ENCODE measurements around the gene HDGFL2. TPM values are rescaled to one million over a fixed set of nuclear protein-coding genes. Genes with fewer than 3 reads are reported as not detected.

Gene HDGFL2
- total RNA-seq, 1 donor from 2014 or later, result 68.8 TPM

DNA sequence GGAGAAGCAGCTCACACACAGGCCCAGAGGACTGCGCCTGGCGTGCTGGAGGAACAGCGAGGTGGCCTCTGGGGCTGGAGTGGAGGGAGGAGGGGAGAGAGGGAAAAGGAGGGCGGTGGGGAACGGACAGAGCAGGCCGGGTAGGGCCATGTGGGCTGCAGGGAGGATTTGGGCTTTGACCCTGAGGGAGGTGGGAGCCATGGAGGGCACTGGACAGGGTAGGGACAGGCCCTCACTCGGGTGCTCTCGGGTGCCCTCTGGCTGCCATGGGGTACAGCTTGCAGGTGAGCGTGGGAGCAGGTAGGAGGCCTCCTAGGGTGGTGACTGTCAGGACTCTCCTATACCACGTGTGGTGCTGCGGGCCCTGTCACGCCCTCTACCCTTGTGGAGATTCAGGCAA lies 23.4 kb downstream of the HDGFL2 start:
- Mint-ChIP-seq H3K36me3 (ENCODE audit: unreplicated experiment) (peaks cover 5% of the 10 kb centered on the region), H3K9me3 (ENCODE audit: unreplicated experiment) (no peaks in the 10 kb centered on the region), H3K4me1 (ENCODE audit: unreplicated experiment) (no peaks in the 10 kb centered on the region), H3K27ac (ENCODE audit: unreplicated experiment) (no peak overlapping the region), H3K4me3 (ENCODE audit: unreplicated experiment) (no peak overlapping the region), H3K27me3 (ENCODE audit: unreplicated experiment) (no peaks in the 10 kb centered on the region)
- TF ChIP-seq, protein P1, sequence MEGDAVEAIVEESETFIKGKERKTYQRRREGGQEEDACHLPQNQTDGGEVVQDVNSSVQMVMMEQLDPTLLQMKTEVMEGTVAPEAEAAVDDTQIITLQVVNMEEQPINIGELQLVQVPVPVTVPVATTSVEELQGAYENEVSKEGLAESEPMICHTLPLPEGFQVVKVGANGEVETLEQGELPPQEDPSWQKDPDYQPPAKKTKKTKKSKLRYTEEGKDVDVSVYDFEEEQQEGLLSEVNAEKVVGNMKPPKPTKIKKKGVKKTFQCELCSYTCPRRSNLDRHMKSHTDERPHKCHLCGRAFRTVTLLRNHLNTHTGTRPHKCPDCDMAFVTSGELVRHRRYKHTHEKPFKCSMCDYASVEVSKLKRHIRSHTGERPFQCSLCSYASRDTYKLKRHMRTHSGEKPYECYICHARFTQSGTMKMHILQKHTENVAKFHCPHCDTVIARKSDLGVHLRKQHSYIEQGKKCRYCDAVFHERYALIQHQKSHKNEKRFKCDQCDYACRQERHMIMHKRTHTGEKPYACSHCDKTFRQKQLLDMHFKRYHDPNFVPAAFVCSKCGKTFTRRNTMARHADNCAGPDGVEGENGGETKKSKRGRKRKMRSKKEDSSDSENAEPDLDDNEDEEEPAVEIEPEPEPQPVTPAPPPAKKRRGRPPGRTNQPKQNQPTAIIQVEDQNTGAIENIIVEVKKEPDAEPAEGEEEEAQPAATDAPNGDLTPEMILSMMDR (IDR thresholded peaks at IDR 0.05), result no peak
- no peak for DNase-seq (ENCODE audit: extremely low spot score, unreplicated experiment)

DNA sequence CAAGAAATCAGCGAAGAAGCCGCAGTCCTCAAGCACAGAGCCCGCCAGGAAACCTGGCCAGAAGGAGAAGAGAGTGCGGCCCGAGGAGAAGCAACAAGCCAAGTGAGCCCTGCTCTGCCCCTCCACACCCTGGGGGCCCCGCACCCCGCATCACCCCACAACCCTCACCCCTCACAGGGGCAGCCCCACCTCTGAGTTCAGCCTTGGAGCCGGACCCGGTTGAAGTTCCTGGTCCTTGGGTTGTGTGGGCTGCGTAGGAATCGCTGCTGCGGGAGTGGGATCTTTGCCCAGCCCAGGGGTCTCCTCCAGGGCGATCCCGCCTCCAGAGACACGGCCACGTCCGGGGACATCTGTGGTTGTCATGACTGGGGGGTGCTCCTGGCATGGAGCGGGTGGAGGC lies 24.2 kb downstream of the HDGFL2 start:
- peak; percentile 83 for DNase-seq (ENCODE audit: extremely low spot score, unreplicated experiment)
- no peaks in the 10 kb centered on the region for H3K27me3 Mint-ChIP-seq (ENCODE audit: unreplicated experiment)
- TF ChIP-seq, protein P1 (IDR thresholded peaks at IDR 0.05), result no peak
- no peak overlapping the region for H3K4me3 Mint-ChIP-seq (ENCODE audit: unreplicated experiment)
- peaks cover 7% of the 10 kb centered on the region for H3K36me3 Mint-ChIP-seq (ENCODE audit: unreplicated experiment)
- H3K4me1 Mint-ChIP-seq (ENCODE audit: unreplicated experiment), result no peaks in the 10 kb centered on the region
- H3K9me3 Mint-ChIP-seq (ENCODE audit: unreplicated experiment), result no peaks in the 10 kb centered on the region
- no peak overlapping the region for H3K27ac Mint-ChIP-seq (ENCODE audit: unreplicated experiment)

DNA sequence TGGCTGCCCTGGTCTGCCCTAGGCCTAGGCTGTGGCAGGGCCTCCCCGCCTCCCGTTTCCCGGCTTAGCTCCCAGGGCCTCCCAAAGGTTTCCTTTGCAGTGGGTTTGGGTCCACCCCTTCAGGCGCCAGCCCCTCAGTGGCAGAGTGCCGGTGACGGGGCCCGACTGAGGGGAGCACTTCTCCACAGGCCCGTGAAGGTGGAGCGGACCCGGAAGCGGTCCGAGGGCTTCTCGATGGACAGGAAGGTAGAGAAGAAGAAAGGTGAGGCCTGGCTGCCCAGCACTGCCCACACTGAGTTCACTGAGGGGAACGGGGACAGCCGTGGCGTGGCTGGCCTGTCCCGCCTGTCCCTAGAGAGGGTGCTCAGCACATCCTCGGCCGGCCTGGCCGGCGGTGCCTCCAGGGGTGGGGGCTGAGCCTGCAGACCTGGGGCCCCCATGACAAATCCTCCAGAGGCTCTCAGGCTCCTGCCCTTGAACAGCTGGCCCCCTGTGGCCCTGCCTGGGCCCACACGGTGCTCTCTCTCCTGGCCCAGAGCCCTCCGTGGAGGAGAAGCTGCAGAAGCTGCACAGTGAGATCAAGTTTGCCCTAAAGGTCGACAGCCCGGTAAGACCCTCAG lies 25.8 kb downstream of the HDGFL2 start:
- peak; percentile 83 for DNase-seq (ENCODE audit: extremely low spot score, unreplicated experiment)
- Mint-ChIP-seq H3K36me3 (ENCODE audit: unreplicated experiment) (peaks cover 7% of the 10 kb centered on the region), H3K27me3 (ENCODE audit: unreplicated experiment) (no peaks in the 10 kb centered on the region), H3K9me3 (ENCODE audit: unreplicated experiment) (no peaks in the 10 kb centered on the region), H3K4me3 (ENCODE audit: unreplicated experiment) (no peak overlapping the region), H3K4me1 (ENCODE audit: unreplicated experiment) (no peaks in the 10 kb centered on the region), H3K27ac (ENCODE audit: unreplicated experiment) (no peak overlapping the region)
- TF ChIP-seq, protein P1 (IDR thresholded peaks at IDR 0.05), result no peak

DNA sequence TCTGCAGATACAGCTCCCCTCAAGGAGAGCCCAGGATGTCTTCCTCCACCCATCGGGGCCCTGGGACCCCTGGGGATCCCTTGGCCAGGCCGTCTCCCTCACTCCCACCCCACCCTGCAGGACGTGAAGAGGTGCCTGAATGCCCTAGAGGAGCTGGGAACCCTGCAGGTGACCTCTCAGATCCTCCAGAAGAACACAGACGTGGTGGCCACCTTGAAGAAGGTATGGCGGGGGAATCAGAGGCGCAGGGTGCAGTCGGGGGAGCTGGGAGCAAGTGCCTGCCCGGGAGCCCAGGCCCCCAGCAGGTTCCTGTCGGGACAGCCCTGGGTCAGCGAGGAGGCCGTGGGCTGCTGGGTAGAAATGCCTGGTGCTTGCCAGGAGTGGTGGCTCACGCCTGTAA lies 26.6 kb downstream of the HDGFL2 start:
- H3K36me3 Mint-ChIP-seq (ENCODE audit: unreplicated experiment), result peaks cover 7% of the 10 kb centered on the region
- H3K9me3 Mint-ChIP-seq (ENCODE audit: unreplicated experiment), result no peaks in the 10 kb centered on the region
- H3K27ac Mint-ChIP-seq (ENCODE audit: unreplicated experiment), result no peak overlapping the region
- no peaks in the 10 kb centered on the region for H3K27me3 Mint-ChIP-seq (ENCODE audit: unreplicated experiment)
- DNase-seq (ENCODE audit: extremely low spot score, unreplicated experiment), result peak; percentile 83
- no peak overlapping the region for H3K4me3 Mint-ChIP-seq (ENCODE audit: unreplicated experiment)
- H3K4me1 Mint-ChIP-seq (ENCODE audit: unreplicated experiment), result no peaks in the 10 kb centered on the region
- TF ChIP-seq, protein P1 (IDR thresholded peaks at IDR 0.05), result no peak

DNA sequence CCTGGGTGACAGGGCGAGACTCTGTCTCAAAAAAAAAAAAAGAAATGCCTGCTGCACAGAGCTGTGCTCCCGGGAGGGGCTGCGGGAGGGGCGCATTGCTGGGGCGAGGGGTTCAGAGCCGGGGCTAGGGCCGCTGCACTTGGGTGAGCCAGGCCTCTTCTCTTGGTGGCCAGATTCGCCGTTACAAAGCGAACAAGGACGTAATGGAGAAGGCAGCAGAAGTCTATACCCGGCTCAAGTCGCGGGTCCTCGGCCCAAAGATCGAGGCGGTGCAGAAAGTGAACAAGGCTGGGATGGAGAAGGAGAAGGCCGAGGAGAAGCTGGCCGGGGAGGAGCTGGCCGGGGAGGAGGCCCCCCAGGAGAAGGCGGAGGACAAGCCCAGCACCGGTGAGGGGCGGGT lies 27.2 kb downstream of the HDGFL2 start:
- Mint-ChIP-seq H3K4me3 (ENCODE audit: unreplicated experiment) (no peak overlapping the region), H3K4me1 (ENCODE audit: unreplicated experiment) (no peaks in the 10 kb centered on the region), H3K36me3 (ENCODE audit: unreplicated experiment) (peaks cover 7% of the 10 kb centered on the region), H3K27me3 (ENCODE audit: unreplicated experiment) (no peaks in the 10 kb centered on the region), H3K27ac (ENCODE audit: unreplicated experiment) (no peak overlapping the region), H3K9me3 (ENCODE audit: unreplicated experiment) (no peaks in the 10 kb centered on the region)
- TF ChIP-seq, protein P1 (IDR thresholded peaks at IDR 0.05), result no peak
- peak; percentile 82 for DNase-seq (ENCODE audit: extremely low spot score, unreplicated experiment)

All from osteocyte (in vitro differentiated cells).